Activated CD4-positive, alpha-beta T cell treated with anti-CD3 and anti-CD28 coated beads, Interleukin-2, amount 10 ng/mL, durations not matched to agents 7 days and 5 days (primary cell): ENCODE measurements around the gene TPST2. TPM values are rescaled to one million over a fixed set of nuclear protein-coding genes. Genes with fewer than 3 reads are reported as not detected.

ENCODE experiments used
- CTCF ChIA-PET: fragments of 350-600 bp; sonication (Branson Sonifier 250); formaldehyde crosslinking; loops from one replicate; lab custom pipeline; 2021; ENCODE audit warnings: antibody characterized with exemption; lab: Charles Lee
- POLR2A ChIA-PET: fragments of 350-600 bp; sonication (Branson Sonifier 250); formaldehyde crosslinking; loops from one replicate; lab custom pipeline; 2021; ENCODE audit warnings: antibody characterized with exemption; lab: Charles Lee
- DNase-seq: peaks from one replicate; pipeline ENCODE4 v3.0.0-alpha.2; 2020
- H3K27ac Mint-ChIP-seq: one replicate; pipeline ENCODE4 v1.8.0; 2021; ENCODE audit warnings: mild to moderate bottlenecking, moderate library complexity, mixed read lengths
- H3K27me3 Mint-ChIP-seq: one replicate; pipeline ENCODE4 v1.8.0; 2021; ENCODE audit warnings: mixed read lengths
- H3K36me3 Mint-ChIP-seq: one replicate; pipeline ENCODE4 v1.8.0; 2021; ENCODE audit warnings: low read depth, mixed read lengths
- H3K4me1 Mint-ChIP-seq: one replicate; pipeline ENCODE4 v1.8.0; 2021; ENCODE audit warnings: mixed read lengths
- H3K4me3 Mint-ChIP-seq: one replicate; pipeline ENCODE4 v1.8.0; 2021; ENCODE audit warnings: mild to moderate bottlenecking, moderate library complexity, mixed read lengths
- H3K9me3 Mint-ChIP-seq: one replicate; pipeline ENCODE4 v1.8.0; 2021; ENCODE audit warnings: mixed read lengths
- total RNA-seq, 2 experiments: library from RNA; stranded (reverse); gene quantifications; one replicate each; pipeline ENCODE4 v1.2.3, GENCODE V29; 2021

TPST2 gene
- total RNA-seq, 2 experiments from 2014 or later, result 25.9 to 26.3 TPM

- peaks cover 27% of the 10 kb centered on the region for H3K4me1 Mint-ChIP-seq
- H3K9me3 Mint-ChIP-seq, result no peaks in the 10 kb centered on the region
- no peak overlapping the region for H3K27ac Mint-ChIP-seq
- ChIA-PET CTCF (interaction anchor here (0.8 to 1.8 kb wide), 4 partner anchors 11 to 145 kb away, joined by 3 to 10 read pairs (median 4); no protein-coding TSS in a partner anchor), POLR2A (no interaction called here)
- H3K27me3 Mint-ChIP-seq, result peaks cover 8% of the 10 kb centered on the region
- H3K4me3 Mint-ChIP-seq, result no peak overlapping the region
- H3K36me3 Mint-ChIP-seq, result no peaks in the 10 kb centered on the region
- DNase-seq, result no peak
Measured at GRCh38 chr22:26606611-26607010, 16.7 kb upstream of the TPST2 start.

- H3K27me3 Mint-ChIP-seq, result peaks cover 8% of the 10 kb centered on the region
- no peak for DNase-seq
- H3K36me3 Mint-ChIP-seq, result no peaks in the 10 kb centered on the region
- CTCF ChIA-PET, result interaction anchor here (1.4 kb wide), 1 partner anchor 8 kb away, joined by 4 read pairs; no protein-coding TSS in a partner anchor
- no peaks in the 10 kb centered on the region for H3K9me3 Mint-ChIP-seq
- peaks cover 9% of the 10 kb centered on the region for H3K4me1 Mint-ChIP-seq
- POLR2A ChIA-PET, result no interaction called here
- H3K27ac Mint-ChIP-seq, result no peak overlapping the region
- H3K4me3 Mint-ChIP-seq, result no peak overlapping the region
Measured at GRCh38 chr22:26604368-26604767, 14.4 kb upstream of the TPST2 start.

- CTCF ChIA-PET, result interaction anchor here (0.6 kb wide), 1 partner anchor 67 kb away, joined by 3 read pairs; no protein-coding TSS in a partner anchor
- Mint-ChIP-seq H3K27me3 (peaks cover 10% of the 10 kb centered on the region), H3K4me3 (no peak overlapping the region), H3K36me3 (no peaks in the 10 kb centered on the region), H3K9me3 (no peaks in the 10 kb centered on the region), H3K27ac (no peak overlapping the region), H3K4me1 (peaks cover 12% of the 10 kb centered on the region)
- POLR2A ChIA-PET, result no interaction called here
- no peak for DNase-seq
Measured at GRCh38 chr22:26602127-26602526, 12.2 kb upstream of the TPST2 start.

- H3K27me3 Mint-ChIP-seq, result peaks cover 13% of the 10 kb centered on the region
- H3K27ac Mint-ChIP-seq, result no peak overlapping the region
- no peaks in the 10 kb centered on the region for H3K9me3 Mint-ChIP-seq
- H3K4me3 Mint-ChIP-seq, result no peak overlapping the region
- POLR2A ChIA-PET, result no interaction called here
- H3K36me3 Mint-ChIP-seq, result no peaks in the 10 kb centered on the region
- DNase-seq, result no peak
- CTCF ChIA-PET, result interaction anchor here (0.6 kb wide), 1 partner anchor 67 kb away, joined by 3 read pairs; no protein-coding TSS in a partner anchor
- peaks cover 16% of the 10 kb centered on the region for H3K4me1 Mint-ChIP-seq
Measured at GRCh38 chr22:26601726-26602125, 11.8 kb upstream of the TPST2 start.

GRCh38 chr22:26599505-26599904 lies 9.6 kb upstream of the TPST2 start:
- DNase-seq, result no peak
- H3K9me3 Mint-ChIP-seq, result no peaks in the 10 kb centered on the region
- H3K4me3 Mint-ChIP-seq, result no peak overlapping the region
- H3K36me3 Mint-ChIP-seq, result no peaks in the 10 kb centered on the region
- H3K27ac Mint-ChIP-seq, result no peak overlapping the region
- ChIA-PET CTCF (no interaction called here), POLR2A (no interaction called here)
- peaks cover 20% of the 10 kb centered on the region for H3K4me1 Mint-ChIP-seq
- H3K27me3 Mint-ChIP-seq, result peaks cover 16% of the 10 kb centered on the region

- CTCF ChIA-PET, result interaction anchor here (1.0 kb wide), 1 partner anchor 15 kb away, joined by 3 read pairs; no protein-coding TSS in a partner anchor
Measured at GRCh38 chr22:26597480-26597879, 7.5 kb upstream of the TPST2 start.

GRCh38 chr22:26597026-26597425 lies 7.1 kb upstream of the TPST2 start:
- DNase-seq, result no peak
- Mint-ChIP-seq H3K9me3 (no peaks in the 10 kb centered on the region), H3K27me3 (peaks cover 16% of the 10 kb centered on the region), H3K4me3 (no peak overlapping the region), H3K27ac (no peak overlapping the region), H3K36me3 (no peaks in the 10 kb centered on the region), H3K4me1 (peaks cover 39% of the 10 kb centered on the region)
- ChIA-PET CTCF (interaction anchor here (1.0 to 1.1 kb wide), 2 partner anchors 16 to 94 kb away, joined by 3 read pairs; no protein-coding TSS in a partner anchor), POLR2A (no interaction called here)

More at GRCh38 chr22:26597480-26597879, 7.5 kb upstream of the TPST2 start:
- Mint-ChIP-seq H3K36me3 (no peaks in the 10 kb centered on the region), H3K4me1 (peaks cover 34% of the 10 kb centered on the region), H3K4me3 (no peak overlapping the region), H3K27me3 (peaks cover 16% of the 10 kb centered on the region), H3K9me3 (no peaks in the 10 kb centered on the region), H3K27ac (no peak overlapping the region)
- DNase-seq, result no peak
- POLR2A ChIA-PET, result no interaction called here

- peaks cover 52% of the 10 kb centered on the region for H3K4me1 Mint-ChIP-seq
- H3K27ac Mint-ChIP-seq, result peak overlapping the region; percentile 20
- DNase-seq, result no peak
- peaks cover under 1% of the 10 kb centered on the region for H3K36me3 Mint-ChIP-seq
- POLR2A ChIA-PET, result no interaction called here
- peaks cover 13% of the 10 kb centered on the region for H3K27me3 Mint-ChIP-seq
- no peak overlapping the region for H3K4me3 Mint-ChIP-seq
- no peaks in the 10 kb centered on the region for H3K9me3 Mint-ChIP-seq
- CTCF ChIA-PET, result interaction anchor here (0.7 to 2.8 kb wide), 4 partner anchors 14 to 38 kb away, joined by 3 to 7 read pairs (median 4); no protein-coding TSS in a partner anchor
Measured at GRCh38 chr22:26593763-26594162, 3.8 kb upstream of the TPST2 start.

GRCh38 chr22:26592421-26592891 lies 2.5 kb upstream of the TPST2 start:
- H3K36me3 Mint-ChIP-seq, result peaks cover 8% of the 10 kb centered on the region
- H3K4me1 Mint-ChIP-seq, result peaks cover 63% of the 10 kb centered on the region
- peaks cover 9% of the 10 kb centered on the region for H3K27me3 Mint-ChIP-seq
- ChIA-PET CTCF (interaction anchor here (1.1 to 1.7 kb wide), 2 partner anchors 8 to 32 kb away, joined by 3 to 4 read pairs; no protein-coding TSS in a partner anchor), POLR2A (no interaction called here)
- peak overlapping the region; percentile 18 for H3K4me3 Mint-ChIP-seq
- H3K27ac Mint-ChIP-seq, result peak overlapping the region; percentile 71
- no peaks in the 10 kb centered on the region for H3K9me3 Mint-ChIP-seq
- DNase-seq, result peak; percentile 76

- H3K36me3 Mint-ChIP-seq, result peaks cover 8% of the 10 kb centered on the region
- ChIA-PET CTCF (no interaction called here), POLR2A (no interaction called here)
- no peaks in the 10 kb centered on the region for H3K9me3 Mint-ChIP-seq
- H3K4me3 Mint-ChIP-seq, result peak overlapping the region; percentile 84
- H3K27ac Mint-ChIP-seq, result peak overlapping the region; percentile 60
- peaks cover 79% of the 10 kb centered on the region for H3K4me1 Mint-ChIP-seq
- H3K27me3 Mint-ChIP-seq, result no peaks in the 10 kb centered on the region
- DNase-seq, result peak; percentile 38
Measured at GRCh38 chr22:26589367-26589844, 526 bp downstream of the TPST2 start.

GRCh38 chr22:26588729-26589366 lies 1.1 kb downstream of the TPST2 start:
- POLR2A ChIA-PET, result no interaction called here

GRCh38 chr22:26587991-26588613 lies 1.8 kb downstream of the TPST2 start:
- Mint-ChIP-seq H3K36me3 (peaks cover 8% of the 10 kb centered on the region), H3K9me3 (no peaks in the 10 kb centered on the region), H3K4me3 (peak overlapping the region; percentile 84), H3K27me3 (no peaks in the 10 kb centered on the region), H3K27ac (peak overlapping the region; percentile 54), H3K4me1 (peaks cover 73% of the 10 kb centered on the region)
- no peak for DNase-seq
- ChIA-PET POLR2A (no interaction called here), CTCF (no interaction called here)

More at GRCh38 chr22:26588729-26589366, 1.1 kb downstream of the TPST2 start:
- peak overlapping the region; percentile 60 for H3K27ac Mint-ChIP-seq
- peaks cover 8% of the 10 kb centered on the region for H3K36me3 Mint-ChIP-seq
- DNase-seq, result no peak
- CTCF ChIA-PET, result no interaction called here
- H3K9me3 Mint-ChIP-seq, result no peaks in the 10 kb centered on the region
- H3K4me1 Mint-ChIP-seq, result peaks cover 79% of the 10 kb centered on the region
- no peaks in the 10 kb centered on the region for H3K27me3 Mint-ChIP-seq
- peak overlapping the region; percentile 84 for H3K4me3 Mint-ChIP-seq
